Measurements from ENCODE around the gene CTNNA2.

- TF ChIP-seq, protein P1, sequence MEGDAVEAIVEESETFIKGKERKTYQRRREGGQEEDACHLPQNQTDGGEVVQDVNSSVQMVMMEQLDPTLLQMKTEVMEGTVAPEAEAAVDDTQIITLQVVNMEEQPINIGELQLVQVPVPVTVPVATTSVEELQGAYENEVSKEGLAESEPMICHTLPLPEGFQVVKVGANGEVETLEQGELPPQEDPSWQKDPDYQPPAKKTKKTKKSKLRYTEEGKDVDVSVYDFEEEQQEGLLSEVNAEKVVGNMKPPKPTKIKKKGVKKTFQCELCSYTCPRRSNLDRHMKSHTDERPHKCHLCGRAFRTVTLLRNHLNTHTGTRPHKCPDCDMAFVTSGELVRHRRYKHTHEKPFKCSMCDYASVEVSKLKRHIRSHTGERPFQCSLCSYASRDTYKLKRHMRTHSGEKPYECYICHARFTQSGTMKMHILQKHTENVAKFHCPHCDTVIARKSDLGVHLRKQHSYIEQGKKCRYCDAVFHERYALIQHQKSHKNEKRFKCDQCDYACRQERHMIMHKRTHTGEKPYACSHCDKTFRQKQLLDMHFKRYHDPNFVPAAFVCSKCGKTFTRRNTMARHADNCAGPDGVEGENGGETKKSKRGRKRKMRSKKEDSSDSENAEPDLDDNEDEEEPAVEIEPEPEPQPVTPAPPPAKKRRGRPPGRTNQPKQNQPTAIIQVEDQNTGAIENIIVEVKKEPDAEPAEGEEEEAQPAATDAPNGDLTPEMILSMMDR (IDR thresholded peaks at IDR 0.05) = no peak
- TF ChIP-seq EHMT2 (IDR thresholded peaks at IDR 0.05; ENCODE audit: low read depth) = no peak
- TF ChIP-seq POLR2A (IDR thresholded peaks at IDR 0.05; ENCODE audit: low read length) = no peak
- TF ChIP-seq, protein P2, sequence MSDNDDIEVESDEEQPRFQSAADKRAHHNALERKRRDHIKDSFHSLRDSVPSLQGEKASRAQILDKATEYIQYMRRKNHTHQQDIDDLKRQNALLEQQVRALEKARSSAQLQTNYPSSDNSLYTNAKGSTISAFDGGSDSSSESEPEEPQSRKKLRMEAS (IDR thresholded peaks at IDR 0.05) = no peak
- no peak for TF ChIP-seq USF2 (IDR thresholded peaks at IDR 0.05)
- no peak for TF ChIP-seq NFE2L2 (conservative IDR thresholded peaks at IDR 0.05; ENCODE audit: low read length)
- TF ChIP-seq JUN (IDR thresholded peaks at IDR 0.05) = no peak
- TF ChIP-seq RCOR1 (IDR thresholded peaks at IDR 0.05; ENCODE audit: low read depth, low read length) = no peak
- TF ChIP-seq, protein P3, sequence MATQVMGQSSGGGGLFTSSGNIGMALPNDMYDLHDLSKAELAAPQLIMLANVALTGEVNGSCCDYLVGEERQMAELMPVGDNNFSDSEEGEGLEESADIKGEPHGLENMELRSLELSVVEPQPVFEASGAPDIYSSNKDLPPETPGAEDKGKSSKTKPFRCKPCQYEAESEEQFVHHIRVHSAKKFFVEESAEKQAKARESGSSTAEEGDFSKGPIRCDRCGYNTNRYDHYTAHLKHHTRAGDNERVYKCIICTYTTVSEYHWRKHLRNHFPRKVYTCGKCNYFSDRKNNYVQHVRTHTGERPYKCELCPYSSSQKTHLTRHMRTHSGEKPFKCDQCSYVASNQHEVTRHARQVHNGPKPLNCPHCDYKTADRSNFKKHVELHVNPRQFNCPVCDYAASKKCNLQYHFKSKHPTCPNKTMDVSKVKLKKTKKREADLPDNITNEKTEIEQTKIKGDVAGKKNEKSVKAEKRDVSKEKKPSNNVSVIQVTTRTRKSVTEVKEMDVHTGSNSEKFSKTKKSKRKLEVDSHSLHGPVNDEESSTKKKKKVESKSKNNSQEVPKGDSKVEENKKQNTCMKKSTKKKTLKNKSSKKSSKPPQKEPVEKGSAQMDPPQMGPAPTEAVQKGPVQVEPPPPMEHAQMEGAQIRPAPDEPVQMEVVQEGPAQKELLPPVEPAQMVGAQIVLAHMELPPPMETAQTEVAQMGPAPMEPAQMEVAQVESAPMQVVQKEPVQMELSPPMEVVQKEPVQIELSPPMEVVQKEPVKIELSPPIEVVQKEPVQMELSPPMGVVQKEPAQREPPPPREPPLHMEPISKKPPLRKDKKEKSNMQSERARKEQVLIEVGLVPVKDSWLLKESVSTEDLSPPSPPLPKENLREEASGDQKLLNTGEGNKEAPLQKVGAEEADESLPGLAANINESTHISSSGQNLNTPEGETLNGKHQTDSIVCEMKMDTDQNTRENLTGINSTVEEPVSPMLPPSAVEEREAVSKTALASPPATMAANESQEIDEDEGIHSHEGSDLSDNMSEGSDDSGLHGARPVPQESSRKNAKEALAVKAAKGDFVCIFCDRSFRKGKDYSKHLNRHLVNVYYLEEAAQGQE (IDR thresholded peaks at IDR 0.05) = no peak
- no peak for TF ChIP-seq EP300 (IDR thresholded peaks at IDR 0.05)
- TF ChIP-seq CHD2 (IDR thresholded peaks at IDR 0.05; ENCODE audit: low read length, partially characterized antibody) = no peak
- TF ChIP-seq TP53 (CRISPR knock-in tag; IDR thresholded peaks at IDR 0.05) = no peak
- TF ChIP-seq RFX5 (IDR thresholded peaks at IDR 0.05) = no peak
- no peak for TF ChIP-seq JUNB (IDR thresholded peaks at IDR 0.05)
Measured at GRCh38 chr2:80151651-80152050, 638.8 kb downstream of the CTNNA2 start.

Data from A549 (cell line).